Loucy (cell line): Measurements from ENCODE around the gene PHC1.

Experiments used
- CTCF ChIP-seq: fragments of 200-600 bp; sonication (generic); conservative IDR thresholded peaks from 2 replicates; pipeline ENCODE4 v1.5.1; 2014; ENCODE audit warnings: mild to moderate bottlenecking, antibody characterized with exemption, low read length
- EZH2phosphoT487 ChIP-seq: fragments of 200-600 bp; IDR thresholded peaks from 2 replicates; pipeline ENCODE4 v1.6.1; 2018; ENCODE audit warnings: antibody characterized with exemption, mild to moderate bottlenecking, moderate library complexity, borderline replicate concordance

GRCh38 chr12:8916154-8916553, 1.8 kb downstream of the PHC1 start:
- TF ChIP-seq CTCF (no peak), EZH2phosphoT487 (no peak)
